Activated CD4-positive, alpha-beta T cell treated with anti-CD3 and anti-CD28 coated beads, Interleukin-2, Interleukin-4, amounts not matched to agents 100 ng/mL and 50 ng/mL, durations not matched to agents 16 hours and 8 hours (primary cell): ENCODE results near the gene SMAD3.
A peak's percentile ranks its signal among the peaks of the same experiment; 100 is the strongest.

Experiments
- DNase-seq: peaks from one replicate; pipeline ENCODE4 v3.0.0-alpha.2; 2020; ENCODE audit warnings: low spot score

SMAD3 gene

GRCh38 chr15:67127331-67127664 is 61.9 kb downstream of the SMAD3 start:
- DNase-seq = no peak

DNA sequence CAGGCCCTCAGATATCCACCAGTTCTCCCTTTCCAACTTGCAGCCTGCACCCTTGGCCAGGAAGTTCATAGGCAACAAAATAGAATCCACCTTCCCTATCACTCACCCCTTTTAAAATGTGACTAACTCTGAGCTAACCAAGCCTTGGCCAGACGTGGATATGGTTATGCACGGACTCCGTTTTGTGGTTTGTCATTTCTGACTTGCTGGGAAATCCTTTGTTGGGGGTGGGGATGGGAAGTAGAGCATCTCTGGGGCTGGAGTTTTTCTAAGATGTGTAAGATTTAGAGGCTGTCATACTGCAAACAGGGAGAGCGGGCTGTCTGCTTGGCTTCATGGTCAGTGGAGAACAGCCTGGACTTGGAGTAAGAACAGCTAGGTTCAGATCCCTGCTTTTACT is 62.6 kb downstream of the SMAD3 start:
- peak; percentile 45 for DNase-seq

DNA sequence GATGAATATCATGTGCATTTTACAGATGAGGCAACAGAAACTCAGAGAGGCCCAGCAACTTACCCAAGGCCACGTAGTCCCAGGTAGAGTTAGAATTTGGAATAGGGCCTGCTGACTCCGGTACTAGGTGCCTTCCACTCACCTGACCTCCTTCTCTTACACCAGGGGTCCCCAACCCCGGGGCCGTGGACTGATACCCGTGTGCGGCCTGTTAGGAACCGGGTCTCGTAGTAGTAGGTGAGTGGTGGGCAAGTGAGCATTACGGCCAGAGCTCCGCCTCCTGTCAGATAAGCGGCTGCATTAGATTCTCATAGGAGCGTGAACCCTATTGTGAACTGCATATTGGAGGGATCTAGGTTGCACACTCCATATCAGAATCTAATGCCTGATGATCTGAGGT is 64.8 kb downstream of the SMAD3 start:
- no peak for DNase-seq

GRCh38 chr15:67130673-67131601 is 65.5 kb downstream of the SMAD3 start:
- DNase-seq = peak; percentile 74

DNA sequence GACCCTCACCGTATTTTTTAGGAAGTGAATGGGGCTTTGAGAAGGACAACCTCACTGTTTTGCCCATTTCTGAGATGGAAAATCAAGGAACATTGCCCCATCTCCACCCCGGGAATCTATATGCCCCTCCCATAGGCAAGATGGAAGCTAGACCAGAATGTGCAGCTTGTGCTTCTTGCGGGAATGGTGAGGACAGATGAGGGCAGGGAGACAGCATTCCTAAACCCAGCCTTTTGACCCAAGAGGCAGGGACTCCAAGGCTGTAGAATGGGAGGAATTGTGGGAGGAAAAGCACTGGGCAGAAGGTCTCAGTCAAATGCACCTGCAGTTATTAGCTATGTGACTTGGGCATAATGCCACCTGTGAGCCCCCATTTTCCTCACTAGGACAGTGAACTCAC is 66.9 kb downstream of the SMAD3 start:
- no peak for DNase-seq

DNA sequence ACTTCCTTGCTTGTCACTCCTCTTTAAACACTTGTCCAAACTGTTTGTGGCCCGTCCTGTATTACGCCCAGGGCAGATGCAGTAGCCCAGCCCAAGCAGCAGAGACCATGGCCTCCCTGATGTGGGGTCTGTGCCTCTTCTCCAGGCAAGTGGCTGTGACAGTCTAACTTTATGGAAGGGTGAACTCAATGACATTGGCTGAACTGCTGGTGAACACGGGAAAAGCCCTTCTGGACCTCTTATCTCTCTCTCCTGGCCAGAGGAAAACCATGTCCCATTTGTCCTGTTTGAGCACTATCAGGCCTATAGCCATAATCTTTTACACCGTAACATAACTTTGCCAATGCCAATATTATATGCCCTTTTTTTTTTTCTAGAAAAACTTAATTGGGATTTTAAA is 67.6 kb downstream of the SMAD3 start:
- DNase-seq = no peak

- no peak for DNase-seq
Observed at GRCh38 chr15:67133738-67134066, 68.3 kb downstream of the SMAD3 start.

- DNase-seq = peak; percentile 81
Observed at GRCh38 chr15:67134067-67134838, 68.9 kb downstream of the SMAD3 start.

GRCh38 chr15:67134871-67135492 is 69.6 kb downstream of the SMAD3 start:
- DNase-seq = no peak

GRCh38 chr15:67135494-67135893 is 70.1 kb downstream of the SMAD3 start:
- no peak for DNase-seq

DNA sequence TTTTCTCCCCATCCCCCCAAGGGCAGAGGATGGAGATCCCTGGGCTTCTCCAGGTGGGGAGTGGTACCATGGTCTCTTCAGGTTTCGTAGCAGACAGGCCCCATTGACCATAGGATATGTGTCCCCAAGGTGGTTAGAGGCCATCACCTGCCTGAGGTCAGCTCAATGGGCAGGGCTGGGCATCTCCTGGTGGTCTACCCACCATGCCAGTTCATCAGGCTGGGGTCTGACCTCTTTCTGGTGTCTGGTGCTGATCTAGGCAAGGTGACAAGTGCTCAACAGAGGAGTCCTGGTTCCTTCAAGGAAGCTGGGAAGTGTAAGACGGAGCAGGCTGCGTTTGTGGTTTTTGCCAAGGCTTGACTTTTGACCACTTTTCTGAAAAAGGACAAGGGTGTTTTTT is 71.4 kb downstream of the SMAD3 start:
- DNase-seq = no peak

GRCh38 chr15:67137319-67137718 is 71.9 kb downstream of the SMAD3 start:
- no peak for DNase-seq

GRCh38 chr15:67137951-67138848 is 72.8 kb downstream of the SMAD3 start:
- DNase-seq = no peak

- DNase-seq = no peak
Observed at GRCh38 chr15:67138891-67139855, 73.8 kb downstream of the SMAD3 start.

DNA sequence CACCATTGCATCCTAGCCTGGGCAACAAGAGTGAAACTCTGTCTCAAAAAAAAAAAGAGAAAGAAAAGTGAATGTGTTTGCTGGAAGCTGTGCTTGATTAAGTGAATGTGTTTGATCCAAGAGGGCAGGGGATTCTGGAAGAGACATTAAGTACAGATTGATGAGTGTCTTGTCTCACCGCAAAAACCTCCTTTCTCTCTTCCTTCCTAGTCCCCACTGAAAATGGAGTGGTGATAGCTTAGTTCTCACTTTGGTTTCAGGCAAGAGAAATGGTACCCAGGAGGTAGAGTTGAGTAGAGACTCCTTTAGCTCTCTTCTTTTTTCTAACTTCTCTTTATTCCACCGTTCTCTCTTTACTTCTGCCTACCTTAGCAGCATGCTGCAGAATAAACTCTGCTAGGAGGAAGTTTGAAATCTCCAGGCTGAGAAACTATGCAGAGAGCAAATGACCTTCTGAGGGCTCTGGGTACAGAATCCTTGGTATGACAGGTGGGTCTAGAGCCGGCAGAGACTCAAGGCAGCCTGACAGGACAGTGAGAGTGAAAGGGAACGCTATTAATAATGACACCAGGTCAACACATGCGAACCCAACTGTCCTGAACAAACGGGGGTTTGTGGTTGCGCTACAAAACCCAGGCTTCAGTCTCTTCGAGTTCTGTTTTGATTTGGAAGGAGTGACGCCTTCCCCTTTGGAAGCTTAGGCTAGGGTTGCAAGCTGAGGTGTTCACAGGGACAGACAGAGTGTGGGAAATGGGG is 74.9 kb downstream of the SMAD3 start:
- no peak for DNase-seq

GRCh38 chr15:67142092-67142766 is 76.8 kb downstream of the SMAD3 start:
- DNase-seq = no peak

GRCh38 chr15:67142767-67143100 is 77.3 kb downstream of the SMAD3 start:
- DNase-seq = no peak

GRCh38 chr15:67143646-67144045 is 78.2 kb downstream of the SMAD3 start:
- no peak for DNase-seq

GRCh38 chr15:67144609-67145311 is 79.4 kb downstream of the SMAD3 start:
- DNase-seq = no peak
